ENCODE data around the gene ZNF750. TPM values are rescaled to one million over a fixed set of nuclear protein-coding genes. Genes with fewer than 3 reads are reported as not detected.

ZNF750 gene
- not detected in 2 replicates for total RNA-seq

- no peak within 1 kb of the TSS for H3K27ac Mint-ChIP-seq
- no peak within 1 kb of the TSS for H3K4me3 Mint-ChIP-seq
- peaks cover 6% of the 10 kb centered on the region for H3K4me1 Mint-ChIP-seq (ENCODE audit: low read depth)
- H3K9me3 Mint-ChIP-seq: no peaks in the 10 kb centered on the region
- no peaks in the 10 kb centered on the region for H3K27me3 Mint-ChIP-seq (ENCODE audit: insufficient read depth)
- intact Hi-C loops (cut with micrococcal nuclease): no loop called here
- H3K36me3 Mint-ChIP-seq (ENCODE audit: low read depth): peaks cover 5% of the 10 kb centered on the region
- DNase-seq (ENCODE audit: low spot score): no peak
These were observed at the start of gene ZNF750 for GRCh38 chr17:82839617-82840292. Gene ZNF750 (minus strand): TSS chr17:82840022. CDS start chr17:82832454, 7,568 bp downstream.

DNA sequence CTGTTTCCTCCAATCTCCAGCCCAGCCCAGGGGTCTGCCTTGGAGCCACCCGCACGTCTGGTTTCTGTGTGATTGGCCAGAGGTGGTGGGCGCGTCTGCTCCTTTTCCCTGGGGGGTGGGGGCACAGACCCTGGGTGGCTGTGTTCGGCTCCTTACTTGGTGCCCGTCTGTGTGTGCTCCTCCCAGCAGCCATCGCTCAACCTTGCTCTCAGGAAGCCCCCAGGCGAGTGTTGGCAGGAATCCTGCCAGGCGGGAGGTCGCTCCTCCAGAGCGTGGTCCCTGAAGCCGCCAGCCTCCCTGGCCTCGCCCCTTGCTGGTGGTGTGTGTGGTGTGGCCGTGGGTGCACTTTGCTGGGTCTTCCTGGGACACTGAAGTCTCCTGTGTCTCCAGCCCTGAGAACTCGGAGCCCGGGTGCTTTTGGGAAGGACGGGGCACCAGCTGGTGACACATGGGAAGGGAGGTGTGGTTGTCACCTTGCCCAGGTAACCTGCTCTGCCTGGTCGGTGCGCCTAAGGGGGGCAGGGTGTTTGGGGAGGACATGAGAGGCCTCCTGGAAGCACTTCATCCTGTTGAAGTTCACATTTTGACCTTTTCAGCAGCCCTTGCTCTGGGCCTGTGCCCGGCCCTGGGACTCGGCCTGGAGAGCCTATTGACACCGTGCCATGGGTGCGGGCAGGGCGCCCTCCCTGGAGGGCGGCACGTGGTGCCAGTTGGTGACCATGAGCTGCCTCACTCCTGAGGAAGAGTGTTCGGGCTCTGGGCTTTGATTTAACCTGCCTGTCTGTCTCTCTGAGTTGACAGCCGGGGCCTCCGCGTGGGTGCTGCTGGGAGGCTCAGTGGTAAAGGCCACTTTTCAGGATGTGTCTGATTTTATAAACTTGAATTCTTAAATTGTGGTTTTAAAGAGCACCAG, 49.0 kb upstream of the ZNF750 start:
- peaks cover 55% of the 10 kb centered on the region for H3K4me1 Mint-ChIP-seq (ENCODE audit: low read depth)
- H3K9me3 Mint-ChIP-seq: no peaks in the 10 kb centered on the region
- H3K36me3 Mint-ChIP-seq (ENCODE audit: low read depth): peaks cover 19% of the 10 kb centered on the region
- no peak overlapping the region for H3K4me3 Mint-ChIP-seq
- H3K27ac Mint-ChIP-seq: no peak overlapping the region
- DNase-seq (ENCODE audit: low spot score): no peak
- intact Hi-C loops (cut with micrococcal nuclease): no loop called here
- peaks cover 3% of the 10 kb centered on the region for H3K27me3 Mint-ChIP-seq (ENCODE audit: insufficient read depth)

DNA sequence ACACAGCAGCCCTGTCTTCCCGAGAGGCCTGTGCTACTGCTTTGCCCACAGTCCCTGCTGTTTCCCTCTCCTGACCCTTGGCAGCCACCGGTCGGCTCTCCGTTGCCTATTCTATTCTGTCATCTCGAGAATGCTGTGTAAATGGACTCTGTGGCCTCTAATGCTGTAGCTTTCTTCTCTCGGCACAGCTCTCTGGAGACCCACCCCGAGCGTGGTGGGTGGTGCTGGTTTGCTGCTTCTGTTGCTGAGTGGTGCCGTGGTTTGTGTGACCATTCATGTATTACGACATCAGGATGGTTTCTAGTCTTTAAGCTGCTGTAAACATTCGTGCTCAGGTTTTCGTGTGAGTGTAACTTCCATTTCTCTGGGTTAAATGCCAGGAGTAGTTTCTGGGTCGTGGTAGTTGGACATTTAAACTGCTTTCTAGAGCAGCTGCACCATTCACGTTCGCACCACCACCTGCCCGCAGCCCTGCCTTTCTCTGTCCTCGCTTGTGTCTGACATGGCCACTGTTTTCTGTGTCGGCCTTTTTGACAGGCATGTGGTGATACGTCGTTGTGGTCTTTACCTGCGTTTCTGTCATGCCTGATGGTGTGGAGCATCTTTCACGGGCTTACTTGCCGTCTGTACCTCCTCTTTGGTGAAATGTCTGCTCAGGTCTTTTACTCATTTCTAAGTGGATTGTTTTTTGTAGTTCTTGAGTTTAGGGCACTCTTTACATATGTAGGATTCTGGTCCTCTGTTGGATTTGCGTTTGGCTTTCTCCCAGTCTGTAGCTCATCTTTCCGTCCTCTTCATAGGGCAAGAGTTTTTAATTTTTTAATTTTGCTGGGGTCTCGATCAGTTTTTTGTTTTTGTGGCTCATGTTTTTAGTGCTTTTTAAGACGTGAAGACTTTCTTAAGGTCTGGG, 47.7 kb upstream of the ZNF750 start:
- Mint-ChIP-seq H3K4me3 (peak overlapping the region; percentile 61), H3K9me3 (no peaks in the 10 kb centered on the region), H3K27me3 (ENCODE audit: insufficient read depth) (peaks cover 3% of the 10 kb centered on the region), H3K4me1 (ENCODE audit: low read depth) (peaks cover 55% of the 10 kb centered on the region), H3K36me3 (ENCODE audit: low read depth) (peaks cover 16% of the 10 kb centered on the region), H3K27ac (peak overlapping the region; percentile 66)
- intact Hi-C loops (cut with micrococcal nuclease): no loop called here
- DNase-seq (ENCODE audit: low spot score): no peak

- DNase-seq (ENCODE audit: low spot score): peak; percentile 27
- intact Hi-C loops (cut with micrococcal nuclease): loop anchor here (1.0 kb wide), 1 partner anchor 21 kb away; no protein-coding TSS in a partner anchor
- H3K27me3 Mint-ChIP-seq (ENCODE audit: insufficient read depth): no peaks in the 10 kb centered on the region
- H3K27ac Mint-ChIP-seq: peak overlapping the region; percentile 94
- H3K9me3 Mint-ChIP-seq: no peaks in the 10 kb centered on the region
- H3K4me1 Mint-ChIP-seq (ENCODE audit: low read depth): peaks cover 64% of the 10 kb centered on the region
- H3K36me3 Mint-ChIP-seq (ENCODE audit: low read depth): peaks cover 13% of the 10 kb centered on the region
- peak overlapping the region; percentile 79 for H3K4me3 Mint-ChIP-seq
These were observed 45.1 kb upstream of the ZNF750 start for GRCh38 chr17:82884970-82885353.

- Mint-ChIP-seq H3K9me3 (no peaks in the 10 kb centered on the region), H3K36me3 (ENCODE audit: low read depth) (peaks cover 18% of the 10 kb centered on the region), H3K27ac (peak overlapping the region; percentile 94), H3K27me3 (ENCODE audit: insufficient read depth) (no peaks in the 10 kb centered on the region), H3K4me1 (ENCODE audit: low read depth) (peaks cover 68% of the 10 kb centered on the region), H3K4me3 (peak overlapping the region; percentile 79)
- intact Hi-C loops (cut with micrococcal nuclease): no loop called here
- no peak for DNase-seq (ENCODE audit: low spot score)
These were observed 44.6 kb upstream of the ZNF750 start for GRCh38 chr17:82884341-82884969.

GRCh38 chr17:82883419-82884031, 43.7 kb upstream of the ZNF750 start:
- DNase-seq (ENCODE audit: low spot score): no peak
- Mint-ChIP-seq H3K4me3 (peak overlapping the region; percentile 79), H3K27ac (peak overlapping the region; percentile 94), H3K4me1 (ENCODE audit: low read depth) (peaks cover 77% of the 10 kb centered on the region), H3K36me3 (ENCODE audit: low read depth) (peaks cover 27% of the 10 kb centered on the region), H3K27me3 (ENCODE audit: insufficient read depth) (no peaks in the 10 kb centered on the region), H3K9me3 (no peaks in the 10 kb centered on the region)
- intact Hi-C loops (cut with micrococcal nuclease): no loop called here

- peak; percentile 64 for DNase-seq (ENCODE audit: low spot score)
- peak overlapping the region; percentile 89 for H3K27ac Mint-ChIP-seq
- H3K4me3 Mint-ChIP-seq: peak overlapping the region; percentile 75
- peaks cover 32% of the 10 kb centered on the region for H3K36me3 Mint-ChIP-seq (ENCODE audit: low read depth)
- H3K4me1 Mint-ChIP-seq (ENCODE audit: low read depth): peaks cover 83% of the 10 kb centered on the region
- intact Hi-C loops (cut with micrococcal nuclease): no loop called here
- no peaks in the 10 kb centered on the region for H3K27me3 Mint-ChIP-seq (ENCODE audit: insufficient read depth)
- no peaks in the 10 kb centered on the region for H3K9me3 Mint-ChIP-seq
These were observed 43.0 kb upstream of the ZNF750 start for GRCh38 chr17:82882715-82883418.

- H3K27me3 Mint-ChIP-seq (ENCODE audit: insufficient read depth): no peaks in the 10 kb centered on the region
- intact Hi-C loops (cut with micrococcal nuclease): no loop called here
- DNase-seq (ENCODE audit: low spot score): no peak
- H3K9me3 Mint-ChIP-seq: no peaks in the 10 kb centered on the region
- H3K36me3 Mint-ChIP-seq (ENCODE audit: low read depth): peaks cover 32% of the 10 kb centered on the region
- H3K27ac Mint-ChIP-seq: peak overlapping the region; percentile 89
- peak overlapping the region; percentile 75 for H3K4me3 Mint-ChIP-seq
- H3K4me1 Mint-ChIP-seq (ENCODE audit: low read depth): peaks cover 85% of the 10 kb centered on the region
These were observed 42.3 kb upstream of the ZNF750 start for GRCh38 chr17:82881900-82882714.

DNA sequence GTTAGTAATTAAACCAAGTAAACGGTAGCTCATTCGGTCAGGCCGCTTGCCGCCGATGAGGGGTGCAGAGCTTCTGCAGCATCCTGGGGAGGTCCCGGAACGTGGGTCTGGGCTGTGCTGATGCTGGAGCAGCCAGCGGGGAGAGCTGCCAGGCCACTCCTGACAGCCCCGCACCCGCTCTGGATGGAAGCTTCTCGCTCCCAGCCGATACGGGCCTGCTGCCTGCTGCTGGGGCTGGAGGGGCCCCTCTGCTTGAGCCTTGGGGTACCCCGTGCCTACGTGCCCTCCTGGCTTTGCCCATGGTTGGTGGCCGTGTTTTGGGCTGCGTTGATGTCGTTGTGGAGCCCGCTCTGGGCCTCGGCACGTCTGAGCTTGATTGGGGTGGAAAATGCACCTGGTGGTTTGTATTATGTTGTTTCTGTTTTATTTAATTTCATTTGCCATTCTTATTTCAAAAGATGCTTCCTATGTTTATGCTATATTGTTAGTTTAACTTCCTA, 41.6 kb upstream of the ZNF750 start:
- Mint-ChIP-seq H3K9me3 (no peaks in the 10 kb centered on the region), H3K36me3 (ENCODE audit: low read depth) (peaks cover 30% of the 10 kb centered on the region), H3K27ac (peak overlapping the region; percentile 34), H3K4me1 (ENCODE audit: low read depth) (peaks cover 88% of the 10 kb centered on the region), H3K4me3 (no peak overlapping the region), H3K27me3 (ENCODE audit: insufficient read depth) (no peaks in the 10 kb centered on the region)
- no peak for DNase-seq (ENCODE audit: low spot score)
- intact Hi-C loops (cut with micrococcal nuclease): no loop called here

DNA sequence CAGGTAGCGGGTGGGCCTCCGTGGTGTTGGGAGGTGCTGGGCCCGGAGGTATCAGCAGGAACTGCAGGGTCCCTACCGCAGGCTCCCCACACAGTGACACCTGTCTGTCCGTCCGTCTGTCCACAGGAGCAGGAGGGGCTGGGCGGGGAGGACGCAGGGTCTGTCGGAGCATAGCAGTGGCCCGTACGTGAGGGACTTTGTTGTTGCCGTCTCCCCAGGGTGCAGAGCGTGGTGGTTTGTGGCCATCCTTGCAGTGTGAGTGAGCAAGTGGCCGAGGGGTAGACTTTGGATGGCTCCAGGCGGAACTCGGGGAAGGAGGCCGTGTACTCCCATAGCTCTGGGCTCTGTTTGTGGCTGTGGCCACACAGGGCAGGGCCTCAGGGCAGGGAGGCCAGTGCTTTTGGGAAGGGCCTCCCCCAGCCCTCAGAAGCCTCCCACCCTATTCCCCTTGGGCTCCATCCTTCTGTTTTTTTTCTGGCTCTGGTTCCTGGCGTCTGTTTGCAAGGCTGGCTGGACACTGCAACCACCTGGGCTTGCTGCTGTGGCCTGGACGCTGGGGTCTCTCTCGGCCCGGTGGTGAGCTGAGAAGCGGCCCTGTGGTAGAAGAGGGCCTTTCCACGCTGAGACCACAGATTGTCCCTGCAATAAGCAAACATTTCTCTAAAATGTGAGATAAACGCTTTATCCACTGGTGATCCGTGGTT, 41.0 kb upstream of the ZNF750 start:
- Mint-ChIP-seq H3K27me3 (ENCODE audit: insufficient read depth) (no peaks in the 10 kb centered on the region), H3K9me3 (no peaks in the 10 kb centered on the region), H3K4me1 (ENCODE audit: low read depth) (peaks cover 86% of the 10 kb centered on the region), H3K36me3 (ENCODE audit: low read depth) (peaks cover 30% of the 10 kb centered on the region), H3K4me3 (no peak overlapping the region), H3K27ac (no peak overlapping the region)
- intact Hi-C loops (cut with micrococcal nuclease): no loop called here
- DNase-seq (ENCODE audit: low spot score): no peak

Data from activated T-helper 1 cell treated with anti-CD3 and anti-CD28 coated beads, Interleukin-12 subunit alpha, Interleukin-12 subunit beta, Interleukin-2, Interleukin-4 antibody, amounts not matched to agents 30 ng/mL and 10 ng/mL and 1 ng/mL, durations not matched to agents 14 hours and 24 hours and 36 hours (primary cell).